ENCODE results near the gene TPX2. TPM values are rescaled to one million over a fixed set of nuclear protein-coding genes. Genes with fewer than 3 reads are reported as not detected.

Gene TPX2
- total RNA-seq, 1 donor from 2014 or later = 44.7 TPM

DNA sequence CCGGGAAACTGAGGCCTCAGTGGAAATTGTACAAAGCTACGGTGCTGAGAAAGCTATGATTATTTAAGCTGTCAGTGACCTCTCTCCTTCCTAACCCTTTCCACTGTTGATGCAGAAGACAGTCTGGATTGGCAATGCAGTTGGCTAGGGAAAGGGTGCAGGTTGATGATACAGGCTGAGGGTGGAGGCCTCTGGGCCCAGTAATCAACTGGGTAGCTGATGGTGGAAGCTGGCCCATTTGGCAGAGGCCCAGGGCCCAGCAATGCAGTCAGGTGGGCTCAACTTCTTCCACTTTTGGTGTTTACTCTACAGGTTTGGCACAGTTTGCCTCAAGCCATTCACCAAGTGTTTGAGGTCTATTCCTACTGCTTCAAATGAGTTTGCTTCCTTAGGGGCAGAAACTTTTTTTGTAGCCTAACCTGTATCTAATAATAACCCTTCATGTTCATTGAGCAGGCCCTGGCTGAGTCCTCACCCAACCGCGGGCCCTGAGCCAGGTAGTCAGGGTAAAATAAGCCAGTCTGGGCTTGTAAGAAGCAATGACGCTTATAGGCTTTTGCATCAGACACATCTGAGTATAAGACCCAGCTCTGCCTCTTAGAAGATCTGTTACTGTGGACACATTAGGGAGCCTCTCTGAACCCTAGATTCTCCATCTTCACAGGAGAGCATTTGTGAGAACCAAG lies 28.5 kb upstream of the TPX2 start:
- peaks cover 5% of the 10 kb centered on the region for H3K27me3 Mint-ChIP-seq (ENCODE audit: unreplicated experiment)
- H3K9me3 Mint-ChIP-seq (ENCODE audit: unreplicated experiment) = peaks cover 9% of the 10 kb centered on the region
- H3K36me3 Mint-ChIP-seq (ENCODE audit: unreplicated experiment) = peaks cover 3% of the 10 kb centered on the region
- no peak for TF ChIP-seq CTCF (IDR thresholded peaks at IDR 0.05; ENCODE audit: partially characterized antibody, unreplicated experiment)
- no peak for DNase-seq
- H3K4me1 Mint-ChIP-seq (ENCODE audit: low read depth, unreplicated experiment) = peaks cover 27% of the 10 kb centered on the region
- H3K4me3 Mint-ChIP-seq (ENCODE audit: unreplicated experiment) = no peak overlapping the region
- no peak overlapping the region for H3K27ac Mint-ChIP-seq (ENCODE audit: unreplicated experiment)

GRCh38 chr20:31711179-31712111 lies 27.6 kb upstream of the TPX2 start:
- TF ChIP-seq CTCF (IDR thresholded peaks at IDR 0.05; ENCODE audit: partially characterized antibody, unreplicated experiment) = no peak
- DNase-seq = no peak
- Mint-ChIP-seq H3K36me3 (ENCODE audit: unreplicated experiment) (peaks cover 3% of the 10 kb centered on the region), H3K4me1 (ENCODE audit: low read depth, unreplicated experiment) (peaks cover 32% of the 10 kb centered on the region), H3K4me3 (ENCODE audit: unreplicated experiment) (no peak overlapping the region), H3K9me3 (ENCODE audit: unreplicated experiment) (peaks cover 9% of the 10 kb centered on the region), H3K27me3 (ENCODE audit: unreplicated experiment) (peaks cover 5% of the 10 kb centered on the region), H3K27ac (ENCODE audit: unreplicated experiment) (no peak overlapping the region)

GRCh38 chr20:31712112-31712553 lies 27.0 kb upstream of the TPX2 start:
- H3K4me1 Mint-ChIP-seq (ENCODE audit: low read depth, unreplicated experiment) = peaks cover 39% of the 10 kb centered on the region
- DNase-seq = no peak

DNA sequence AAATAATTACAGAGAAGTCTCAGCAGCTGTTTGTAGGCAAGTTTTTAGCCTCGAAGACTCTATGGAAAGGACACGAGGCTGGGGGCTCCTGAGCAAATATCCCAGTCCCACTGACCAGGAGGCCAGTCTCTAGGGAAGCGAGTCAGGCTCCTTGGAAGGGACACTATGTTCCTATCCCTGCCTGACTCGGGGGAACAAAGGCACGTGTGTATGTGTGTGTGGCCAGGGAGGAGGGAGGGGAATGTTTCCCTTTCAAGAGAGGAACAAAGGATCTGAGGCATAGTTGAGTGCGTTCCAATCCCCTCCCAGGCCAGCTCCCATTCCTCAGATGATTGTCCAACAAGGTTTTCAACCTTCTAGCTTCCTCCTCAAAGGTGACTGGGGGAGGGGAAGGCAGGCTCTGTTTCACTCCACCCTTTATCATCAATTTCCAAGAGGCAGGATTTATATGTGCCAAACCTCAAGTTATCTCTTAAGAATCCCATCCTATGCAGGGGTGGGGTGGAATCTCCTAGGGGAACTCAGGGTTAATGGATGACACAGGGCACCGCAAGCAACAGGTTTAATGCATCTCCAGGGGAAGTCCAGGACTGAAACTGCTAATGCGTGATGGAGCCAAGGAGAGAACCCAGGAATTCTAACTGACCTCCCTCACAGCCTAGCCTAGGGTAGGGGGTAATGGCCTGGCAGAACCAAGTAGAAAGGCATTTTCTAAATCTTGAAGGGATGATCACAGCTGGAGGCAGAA lies 26.4 kb upstream of the TPX2 start:
- H3K27ac Mint-ChIP-seq (ENCODE audit: unreplicated experiment) = peak overlapping the region; percentile 4
- no peak for DNase-seq
- peak overlapping the region; percentile 21 for H3K4me3 Mint-ChIP-seq (ENCODE audit: unreplicated experiment)
- H3K9me3 Mint-ChIP-seq (ENCODE audit: unreplicated experiment) = peaks cover 7% of the 10 kb centered on the region
- peaks cover 41% of the 10 kb centered on the region for H3K4me1 Mint-ChIP-seq (ENCODE audit: low read depth, unreplicated experiment)
- peaks cover 3% of the 10 kb centered on the region for H3K36me3 Mint-ChIP-seq (ENCODE audit: unreplicated experiment)
- TF ChIP-seq CTCF (IDR thresholded peaks at IDR 0.05; ENCODE audit: partially characterized antibody, unreplicated experiment) = no peak
- peaks cover 5% of the 10 kb centered on the region for H3K27me3 Mint-ChIP-seq (ENCODE audit: unreplicated experiment)

More at GRCh38 chr20:31712112-31712553, 27.0 kb upstream of the TPX2 start:
- peaks cover 5% of the 10 kb centered on the region for H3K27me3 Mint-ChIP-seq (ENCODE audit: unreplicated experiment)
- no peak overlapping the region for H3K27ac Mint-ChIP-seq (ENCODE audit: unreplicated experiment)
- H3K4me3 Mint-ChIP-seq (ENCODE audit: unreplicated experiment) = no peak overlapping the region
- peaks cover 3% of the 10 kb centered on the region for H3K36me3 Mint-ChIP-seq (ENCODE audit: unreplicated experiment)
- H3K9me3 Mint-ChIP-seq (ENCODE audit: unreplicated experiment) = peaks cover 10% of the 10 kb centered on the region
- TF ChIP-seq CTCF (IDR thresholded peaks at IDR 0.05; ENCODE audit: partially characterized antibody, unreplicated experiment) = no peak

Data from glutamatergic neuron (in vitro differentiated cells).